Measurements from ENCODE around the gene FAM227A. TPM values are rescaled to one million over a fixed set of nuclear protein-coding genes. Genes with fewer than 3 reads are reported as not detected.

The FAM227A gene
- total and polyA plus RNA-seq, 2 of the 13 experiments (the other 11 are each of a cell fraction or from before 2014, with no cell fraction given), result 1.0 to 1.5 TPM

DNA sequence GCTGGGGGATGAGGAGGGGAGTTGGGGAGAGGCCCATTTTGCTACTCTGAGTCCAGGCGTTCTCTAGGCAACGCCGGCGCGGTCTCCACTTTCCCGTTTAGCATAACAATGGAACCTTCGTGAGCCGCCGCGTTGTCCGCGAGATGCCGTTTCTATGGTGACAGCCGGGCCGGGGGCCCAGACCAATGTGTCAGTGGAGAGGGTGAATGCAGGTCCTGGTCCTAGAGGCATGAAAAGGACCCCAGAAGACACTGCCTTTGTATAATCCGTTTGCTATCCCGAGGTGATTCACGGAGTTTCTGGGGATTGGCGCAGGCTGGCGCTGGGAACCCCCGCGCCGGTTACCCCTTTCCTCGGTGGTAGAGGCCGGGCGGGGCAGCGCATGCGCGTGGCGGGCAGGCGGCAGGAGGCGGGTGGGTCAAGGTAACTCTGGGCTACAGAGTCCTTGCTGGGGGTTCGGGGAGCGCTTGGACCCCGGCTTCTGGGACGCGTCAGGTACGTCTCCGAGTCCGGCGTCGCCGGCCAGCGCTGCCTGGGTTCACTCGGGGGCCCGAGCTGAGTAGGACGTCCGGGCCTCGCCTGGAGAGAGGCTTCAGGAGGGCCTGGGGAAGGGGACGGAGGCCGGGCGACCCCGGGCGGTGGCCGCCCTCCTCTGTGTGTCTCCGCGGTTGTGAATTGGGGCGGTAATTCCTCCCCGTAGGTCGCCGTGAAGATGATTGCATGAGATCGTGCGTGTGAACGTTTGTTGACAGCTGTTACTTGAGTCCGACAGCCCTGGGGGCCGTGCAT lies at the start of gene FAM227A, which contains the start of gene CBY1 (continued):
- TF ChIP-seq, protein P1, sequence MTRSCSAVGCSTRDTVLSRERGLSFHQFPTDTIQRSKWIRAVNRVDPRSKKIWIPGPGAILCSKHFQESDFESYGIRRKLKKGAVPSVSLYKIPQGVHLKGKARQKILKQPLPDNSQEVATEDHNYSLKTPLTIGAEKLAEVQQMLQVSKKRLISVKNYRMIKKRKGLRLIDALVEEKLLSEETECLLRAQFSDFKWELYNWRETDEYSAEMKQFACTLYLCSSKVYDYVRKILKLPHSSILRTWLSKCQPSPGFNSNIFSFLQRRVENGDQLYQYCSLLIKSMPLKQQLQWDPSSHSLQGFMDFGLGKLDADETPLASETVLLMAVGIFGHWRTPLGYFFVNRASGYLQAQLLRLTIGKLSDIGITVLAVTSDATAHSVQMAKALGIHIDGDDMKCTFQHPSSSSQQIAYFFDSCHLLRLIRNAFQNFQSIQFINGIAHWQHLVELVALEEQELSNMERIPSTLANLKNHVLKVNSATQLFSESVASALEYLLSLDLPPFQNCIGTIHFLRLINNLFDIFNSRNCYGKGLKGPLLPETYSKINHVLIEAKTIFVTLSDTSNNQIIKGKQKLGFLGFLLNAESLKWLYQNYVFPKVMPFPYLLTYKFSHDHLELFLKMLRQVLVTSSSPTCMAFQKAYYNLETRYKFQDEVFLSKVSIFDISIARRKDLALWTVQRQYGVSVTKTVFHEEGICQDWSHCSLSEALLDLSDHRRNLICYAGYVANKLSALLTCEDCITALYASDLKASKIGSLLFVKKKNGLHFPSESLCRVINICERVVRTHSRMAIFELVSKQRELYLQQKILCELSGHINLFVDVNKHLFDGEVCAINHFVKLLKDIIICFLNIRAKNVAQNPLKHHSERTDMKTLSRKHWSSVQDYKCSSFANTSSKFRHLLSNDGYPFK (CRISPR knock-in tag; IDR thresholded peaks at IDR 0.05; ENCODE audit: borderline replicate concordance), result peak; percentile 72
- TF ChIP-seq ZNF282 (IDR thresholded peaks at IDR 0.05; ENCODE audit: partially characterized antibody) (no peak), ZNF343 (CRISPR knock-in tag; IDR thresholded peaks at IDR 0.05) (peak; percentile 54; the same call in 1 of the 2 replicates), GABPB1 (CRISPR knock-in tag; IDR thresholded peaks at IDR 0.05) (peak; percentile 64; the same call in 1 of the 2 replicates), SNRNP70 (IDR thresholded peaks at IDR 0.05; ENCODE audit: low read depth, low read length) (no peak), ZNF644 (CRISPR knock-in tag; IDR thresholded peaks at IDR 0.05; ENCODE audit: low read depth) (no peak), BRD4 (CRISPR knock-in tag; IDR thresholded peaks at IDR 0.05) (0 out of 2 replicates have a peak, but pooled peaks have one; percentile 32), ZNF782 (CRISPR knock-in tag; IDR thresholded peaks at IDR 0.05; ENCODE audit: borderline replicate concordance) (no peak), HNRNPH1 (optimal IDR thresholded peaks at IDR 0.05; ENCODE audit: low read depth, low read length) (no peak), RORA (CRISPR knock-in tag; IDR thresholded peaks at IDR 0.05) (no peak), ZNF496 (CRISPR knock-in tag; IDR thresholded peaks at IDR 0.05; ENCODE audit: insufficient replicate concordance) (no peak), KAT7 (CRISPR knock-in tag; IDR thresholded peaks at IDR 0.05; ENCODE audit: borderline replicate concordance) (no peak; the same call in 1 of the 2 replicates), ZMYM2 (CRISPR knock-in tag; IDR thresholded peaks at IDR 0.05) (no peak), POLR2A (IDR thresholded peaks at IDR 0.05; ENCODE audit: insufficient read depth in 1 of 2, low read depth in 2 of 2, low read length in 2 of 2) (peak; percentile 59 to 77; a peak in 3 of 4 replicates), AGO1 (IDR thresholded peaks at IDR 0.05; ENCODE audit: low read depth, low read length, poor library complexity, severe bottlenecking) (no peak)
- TF ChIP-seq, protein P2, sequence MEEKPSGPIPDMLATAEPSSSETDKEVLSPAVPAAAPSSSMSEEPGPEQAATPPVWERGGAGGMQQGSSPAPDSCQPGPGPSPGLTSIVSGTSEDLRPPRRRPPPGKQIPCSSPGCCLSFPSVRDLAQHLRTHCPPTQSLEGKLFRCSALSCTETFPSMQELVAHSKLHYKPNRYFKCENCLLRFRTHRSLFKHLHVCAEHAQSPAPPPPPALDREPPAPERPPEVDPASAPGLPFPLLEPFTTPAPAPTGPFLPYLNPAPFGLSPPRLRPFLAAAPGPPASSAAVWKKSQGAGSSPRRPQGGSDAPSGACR (CRISPR knock-in tag; IDR thresholded peaks at IDR 0.05), result no peak
- TF ChIP-seq, protein P3, sequence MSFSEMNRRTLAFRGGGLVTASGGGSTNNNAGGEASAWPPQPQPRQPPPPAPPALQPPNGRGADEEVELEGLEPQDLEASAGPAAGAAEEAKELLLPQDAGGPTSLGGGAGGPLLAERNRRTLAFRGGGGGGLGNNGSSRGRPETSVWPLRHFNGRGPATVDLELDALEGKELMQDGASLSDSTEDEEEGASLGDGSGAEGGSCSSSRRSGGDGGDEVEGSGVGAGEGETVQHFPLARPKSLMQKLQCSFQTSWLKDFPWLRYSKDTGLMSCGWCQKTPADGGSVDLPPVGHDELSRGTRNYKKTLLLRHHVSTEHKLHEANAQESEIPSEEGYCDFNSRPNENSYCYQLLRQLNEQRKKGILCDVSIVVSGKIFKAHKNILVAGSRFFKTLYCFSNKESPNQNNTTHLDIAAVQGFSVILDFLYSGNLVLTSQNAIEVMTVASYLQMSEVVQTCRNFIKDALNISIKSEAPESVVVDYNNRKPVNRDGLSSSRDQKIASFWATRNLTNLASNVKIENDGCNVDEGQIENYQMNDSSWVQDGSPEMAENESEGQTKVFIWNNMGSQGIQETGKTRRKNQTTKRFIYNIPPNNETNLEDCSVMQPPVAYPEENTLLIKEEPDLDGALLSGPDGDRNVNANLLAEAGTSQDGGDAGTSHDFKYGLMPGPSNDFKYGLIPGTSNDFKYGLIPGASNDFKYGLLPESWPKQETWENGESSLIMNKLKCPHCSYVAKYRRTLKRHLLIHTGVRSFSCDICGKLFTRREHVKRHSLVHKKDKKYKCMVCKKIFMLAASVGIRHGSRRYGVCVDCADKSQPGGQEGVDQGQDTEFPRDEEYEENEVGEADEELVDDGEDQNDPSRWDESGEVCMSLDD (CRISPR knock-in tag; IDR thresholded peaks at IDR 0.05; ENCODE audit: borderline replicate concordance), result no peak
- TF ChIP-seq, protein P4, sequence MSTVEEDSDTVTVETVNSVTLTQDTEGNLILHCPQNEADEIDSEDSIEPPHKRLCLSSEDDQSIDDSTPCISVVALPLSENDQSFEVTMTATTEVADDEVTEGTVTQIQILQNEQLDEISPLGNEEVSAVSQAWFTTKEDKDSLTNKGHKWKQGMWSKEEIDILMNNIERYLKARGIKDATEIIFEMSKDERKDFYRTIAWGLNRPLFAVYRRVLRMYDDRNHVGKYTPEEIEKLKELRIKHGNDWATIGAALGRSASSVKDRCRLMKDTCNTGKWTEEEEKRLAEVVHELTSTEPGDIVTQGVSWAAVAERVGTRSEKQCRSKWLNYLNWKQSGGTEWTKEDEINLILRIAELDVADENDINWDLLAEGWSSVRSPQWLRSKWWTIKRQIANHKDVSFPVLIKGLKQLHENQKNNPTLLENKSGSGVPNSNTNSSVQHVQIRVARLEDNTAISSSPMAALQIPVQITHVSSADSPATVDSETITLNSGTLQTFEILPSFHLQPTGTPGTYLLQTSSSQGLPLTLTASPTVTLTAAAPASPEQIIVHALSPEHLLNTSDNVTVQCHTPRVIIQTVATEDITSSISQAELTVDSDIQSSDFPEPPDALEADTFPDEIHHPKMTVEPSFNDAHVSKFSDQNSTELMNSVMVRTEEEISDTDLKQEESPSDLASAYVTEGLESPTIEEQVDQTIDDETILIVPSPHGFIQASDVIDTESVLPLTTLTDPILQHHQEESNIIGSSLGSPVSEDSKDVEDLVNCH (CRISPR knock-in tag; IDR thresholded peaks at IDR 0.05), result no peak
- TF ChIP-seq, protein P5, sequence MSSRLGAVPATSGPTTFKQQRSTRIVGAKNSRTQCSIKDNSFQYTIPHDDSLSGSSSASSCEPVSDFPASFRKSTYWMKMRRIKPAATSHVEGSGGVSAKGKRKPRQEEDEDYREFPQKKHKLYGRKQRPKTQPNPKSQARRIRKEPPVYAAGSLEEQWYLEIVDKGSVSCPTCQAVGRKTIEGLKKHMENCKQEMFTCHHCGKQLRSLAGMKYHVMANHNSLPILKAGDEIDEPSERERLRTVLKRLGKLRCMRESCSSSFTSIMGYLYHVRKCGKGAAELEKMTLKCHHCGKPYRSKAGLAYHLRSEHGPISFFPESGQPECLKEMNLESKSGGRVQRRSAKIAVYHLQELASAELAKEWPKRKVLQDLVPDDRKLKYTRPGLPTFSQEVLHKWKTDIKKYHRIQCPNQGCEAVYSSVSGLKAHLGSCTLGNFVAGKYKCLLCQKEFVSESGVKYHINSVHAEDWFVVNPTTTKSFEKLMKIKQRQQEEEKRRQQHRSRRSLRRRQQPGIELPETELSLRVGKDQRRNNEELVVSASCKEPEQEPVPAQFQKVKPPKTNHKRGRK (CRISPR knock-in tag; IDR thresholded peaks at IDR 0.05), result no peak

All from HepG2 (cell line).